Measurements from ENCODE around the gene GCGR. TPM values are rescaled to one million over a fixed set of nuclear protein-coding genes. Genes with fewer than 3 reads are reported as not detected.

GCGR gene
- total RNA-seq, 1 donor from 2014 or later: not detected

GRCh38 chr17:81860756-81861568, 57.0 kb downstream of the GCGR start:
- no peak for DNase-seq (ENCODE audit: low read depth)
- H3K4me3 ChIP-seq (ENCODE audit: low read depth, low read length): peak overlapping the region; percentile 68

DNA sequence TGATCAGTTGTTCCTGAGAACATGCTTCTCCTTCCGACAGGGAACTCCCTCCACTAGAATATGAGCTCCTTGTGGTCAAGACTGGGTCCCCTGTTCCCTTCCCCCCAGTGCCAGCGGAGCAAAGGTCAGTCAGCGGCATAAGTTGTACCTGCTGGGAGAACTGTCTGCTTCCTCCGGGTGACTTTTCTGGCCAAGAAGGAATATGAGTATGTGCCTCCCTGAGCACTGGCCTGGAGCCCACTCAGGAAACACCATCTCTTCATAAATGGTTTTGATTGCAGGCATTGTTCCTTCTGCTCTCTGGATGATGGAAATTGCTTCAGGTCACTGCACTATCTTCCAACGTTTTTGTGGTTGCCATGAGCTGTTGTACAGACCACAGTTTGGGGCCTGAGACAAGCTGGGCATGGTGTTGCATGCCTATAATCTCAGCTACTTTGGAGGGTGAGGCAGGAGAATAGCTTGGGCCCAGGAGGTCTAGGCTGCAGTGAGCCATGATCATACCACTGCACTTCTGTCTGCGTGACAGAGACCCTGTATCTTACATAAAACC, 59.2 kb downstream of the GCGR start:
- Histone ChIP-seq H3K36me3 (ENCODE audit: control insufficient read depth, insufficient read depth, low read length) (peaks cover 1% of the 10 kb centered on the region), H3K27me3 (ENCODE audit: control insufficient read depth, insufficient read depth, low read length) (no peaks in the 10 kb centered on the region), H3K4me3 (ENCODE audit: low read depth, low read length) (no peak overlapping the region)
- TF ChIP-seq CTCF (IDR thresholded peaks at IDR 0.05; ENCODE audit: insufficient read depth, low read length, poor library complexity, severe bottlenecking): no peak
- DNase-seq (ENCODE audit: low read depth): no peak

More at GRCh38 chr17:81860756-81861568, 57.0 kb downstream of the GCGR start:
- Histone ChIP-seq H3K27me3 (ENCODE audit: control insufficient read depth, insufficient read depth, low read length) (no peaks in the 10 kb centered on the region), H3K36me3 (ENCODE audit: control insufficient read depth, insufficient read depth, low read length) (no peaks in the 10 kb centered on the region)
- no peak for TF ChIP-seq CTCF (IDR thresholded peaks at IDR 0.05; ENCODE audit: insufficient read depth, low read length, poor library complexity, severe bottlenecking)

Other genes with a start within 250 kb of the GCGR start
- 61.4 and 73.3 TPM in 2 replicates for gene NPLOC4, start 167.0 kb upstream of the GCGR start, total RNA-seq
- gene TSPAN10, start 167.0 kb upstream of the GCGR start, total RNA-seq: 0.17 and 0.68 TPM in 2 replicates
- gene PDE6G, start 147.6 kb upstream of the GCGR start, total RNA-seq: 2.2 and 5.3 TPM in 2 replicates
- gene OXLD1, start 137.5 kb upstream of the GCGR start, total RNA-seq: 31.3 and 41.7 TPM in 2 replicates
- 22.0 and 25.6 TPM in 2 replicates for gene CCDC137, start 137.4 kb upstream of the GCGR start, total RNA-seq
- 58.9 and 67.1 TPM in 2 replicates for gene ARL16, start 120.4 kb upstream of the GCGR start, total RNA-seq
- gene HGS, start 120.1 kb upstream of the GCGR start, total RNA-seq: 215 and 239 TPM in 2 replicates
- 66.1 and 70.5 TPM in 2 replicates for gene MRPL12, start 100.8 kb upstream of the GCGR start, total RNA-seq
- 23.7 and 27.8 TPM in 2 replicates for gene SLC25A10, start 91.9 kb upstream of the GCGR start, total RNA-seq
- 131 and 137 TPM in 2 replicates for gene MCRIP1, start 29.1 kb downstream of the GCGR start, total RNA-seq
- 0.38 TPM in 1 of 2 replicates, not detected in the other for gene PPP1R27, start 30.9 kb downstream of the GCGR start, total RNA-seq
- 870 and 1,165 TPM in 2 replicates for gene P4HB, start 56.4 kb downstream of the GCGR start, total RNA-seq
- 243 and 355 TPM in 2 replicates for gene ARHGDIA, start 67.2 kb downstream of the GCGR start, total RNA-seq
- 143 and 151 TPM in 2 replicates for gene ALYREF, start 87.4 kb downstream of the GCGR start, total RNA-seq
- gene ANAPC11, start 87.6 kb downstream of the GCGR start, total RNA-seq: 205 and 232 TPM in 2 replicates
- 1.2 and 1.9 TPM in 2 replicates for gene NPB, start 98.1 kb downstream of the GCGR start, total RNA-seq
- 30.4 and 41.1 TPM in 2 replicates for gene PCYT2, start 107.2 kb downstream of the GCGR start, total RNA-seq
- 26.4 and 31.3 TPM in 2 replicates for gene SIRT7, start 114.0 kb downstream of the GCGR start, total RNA-seq
- 39.7 and 41.1 TPM in 2 replicates for gene MAFG, start 123.6 kb downstream of the GCGR start, total RNA-seq
- 132 and 166 TPM in 2 replicates for gene PYCR1, start 133.2 kb downstream of the GCGR start, total RNA-seq
- gene MYADML2, start 143.1 kb downstream of the GCGR start, total RNA-seq: not detected in 2 replicates
- gene NOTUM, start 157.0 kb downstream of the GCGR start, total RNA-seq: 0.17 TPM in 1 of 2 replicates, not detected in the other
- 19.5 and 26.8 TPM in 2 replicates for gene ASPSCR1, start 173.5 kb downstream of the GCGR start, total RNA-seq
- 61.3 and 62.3 TPM in 2 replicates for gene CENPX, start 218.7 kb downstream of the GCGR start, total RNA-seq
- 16.1 and 22.2 TPM in 2 replicates for gene LRRC45, start 219.2 kb downstream of the GCGR start, total RNA-seq
- gene RAC3, start 227.5 kb downstream of the GCGR start, total RNA-seq: 57.4 and 64.1 TPM in 2 replicates
- 70.8 and 73.6 TPM in 2 replicates for gene DCXR, start 233.5 kb downstream of the GCGR start, total RNA-seq
- gene RFNG, start 247.7 kb downstream of the GCGR start, total RNA-seq: 72.3 and 112 TPM in 2 replicates
- 150 and 163 TPM in 2 replicates for gene GPS1, start 247.7 kb downstream of the GCGR start, total RNA-seq